ENCODE results near the gene MKI67.
A peak's percentile ranks its signal among the peaks of the same experiment; 100 is the strongest.
"Not testable (repeated sequence)": the region's sequence is repeated elsewhere in the genome, so short reads cannot be mapped to it uniquely, and the experiment has no call there.

Gene MKI67

GRCh38 chr10:128125944-128126764, at the start of gene MKI67:
Gene MKI67 (minus strand): TSS chr10:128126423. CDS start chr10:128125667, 756 bp downstream.
- H3K9me3 ChIP-seq (ENCODE audit: control insufficient read depth in 5 of 5, low read length in 5 of 5) = no peaks in the 10 kb centered on the region
- peaks cover 14 to 31% (median 20%) of the 10 kb centered on the region in 5 donors for H3K27me3 ChIP-seq (ENCODE audit: control insufficient read depth in 5 of 5, insufficient read depth in 4 of 5, low read length in 5 of 5)
- peak within 1 kb of the TSS; percentile 44 to 72 (median 58) for H3K4me3 ChIP-seq (ENCODE audit: low read depth in 1 of 5, low read length in 5 of 5)
- H3K27ac ChIP-seq (ENCODE audit: low read depth, low read length) = no peak within 1 kb of the TSS
- H3K4me1 ChIP-seq (ENCODE audit: control insufficient read depth in 5 of 5, insufficient read depth in 5 of 5, low read length in 5 of 5) = peaks cover 2 to 21% (median 15%) of the 10 kb centered on the region in 5 donors
- H3K9ac ChIP-seq (ENCODE audit: low read length in 5 of 5) = peak within 1 kb of the TSS in 1 of 5 donors; percentile 35
- H3K36me3 ChIP-seq (ENCODE audit: control insufficient read depth in 5 of 5, insufficient read depth in 5 of 5, low read length in 5 of 5) = no peaks in the 10 kb centered on the region

- Histone ChIP-seq H3K27ac (ENCODE audit: low read depth, low read length) (no peak overlapping the region), H3K9me3 (ENCODE audit: control insufficient read depth in 5 of 5, low read length in 5 of 5) (peaks cover 2 to 20% (median 13%) of the 10 kb centered on the region in 5 donors), H3K4me1 (ENCODE audit: control insufficient read depth in 5 of 5, insufficient read depth in 5 of 5, low read length in 5 of 5) (no peaks in the 10 kb centered on the region), H3K9ac (ENCODE audit: low read length in 5 of 5) (no peak overlapping the region), H3K4me3 (ENCODE audit: low read depth in 1 of 5, low read length in 5 of 5) (no peak overlapping the region), H3K27me3 (ENCODE audit: control insufficient read depth in 5 of 5, insufficient read depth in 4 of 5, low read length in 5 of 5) (peaks cover 0 to 6% (median 3%) of the 10 kb centered on the region in 5 donors), H3K36me3 (ENCODE audit: control insufficient read depth in 5 of 5, insufficient read depth in 5 of 5, low read length in 5 of 5) (no peaks in the 10 kb centered on the region)
Measured at GRCh38 chr10:128174581-128175559, 48.6 kb upstream of the MKI67 start.

GRCh38 chr10:128173386-128173785, 47.2 kb upstream of the MKI67 start:
- Histone ChIP-seq H3K9ac (ENCODE audit: low read length in 5 of 5) (no peak overlapping the region), H3K36me3 (ENCODE audit: control insufficient read depth in 5 of 5, insufficient read depth in 5 of 5, low read length in 5 of 5) (no peaks in the 10 kb centered on the region), H3K4me1 (ENCODE audit: control insufficient read depth in 5 of 5, insufficient read depth in 5 of 5, low read length in 5 of 5) (no peaks in the 10 kb centered on the region), H3K27ac (ENCODE audit: low read depth, low read length) (no peak overlapping the region), H3K4me3 (ENCODE audit: low read depth in 1 of 5, low read length in 5 of 5) (no peak overlapping the region), H3K9me3 (ENCODE audit: control insufficient read depth in 5 of 5, low read length in 5 of 5) (peaks cover 2 to 20% (median 13%) of the 10 kb centered on the region in 5 donors), H3K27me3 (ENCODE audit: control insufficient read depth in 5 of 5, insufficient read depth in 4 of 5, low read length in 5 of 5) (peaks cover 0 to 11% (median 7%) of the 10 kb centered on the region in 5 donors)

GRCh38 chr10:128172756-128173155, 46.5 kb upstream of the MKI67 start:
- no peak overlapping the region for H3K27ac ChIP-seq (ENCODE audit: low read depth, low read length)
- H3K27me3 ChIP-seq (ENCODE audit: control insufficient read depth in 5 of 5, insufficient read depth in 4 of 5, low read length in 5 of 5) = peaks cover 0 to 10% (median 6%) of the 10 kb centered on the region in 5 donors
- H3K4me3 ChIP-seq (ENCODE audit: low read depth in 1 of 5, low read length in 5 of 5) = no peak overlapping the region
- H3K9me3 ChIP-seq (ENCODE audit: control insufficient read depth in 5 of 5, low read length in 5 of 5) = peaks cover 2 to 20% (median 13%) of the 10 kb centered on the region in 5 donors
- H3K9ac ChIP-seq (ENCODE audit: low read length in 5 of 5) = no peak overlapping the region
- no peaks in the 10 kb centered on the region for H3K4me1 ChIP-seq (ENCODE audit: control insufficient read depth in 5 of 5, insufficient read depth in 5 of 5, low read length in 5 of 5)
- H3K36me3 ChIP-seq (ENCODE audit: control insufficient read depth in 5 of 5, insufficient read depth in 5 of 5, low read length in 5 of 5) = no peaks in the 10 kb centered on the region

GRCh38 chr10:128169811-128170379, 43.7 kb upstream of the MKI67 start:
- no peaks in the 10 kb centered on the region for H3K36me3 ChIP-seq (ENCODE audit: control insufficient read depth in 5 of 5, insufficient read depth in 5 of 5, low read length in 5 of 5)
- H3K4me1 ChIP-seq (ENCODE audit: control insufficient read depth in 5 of 5, insufficient read depth in 5 of 5, low read length in 5 of 5) = no peaks in the 10 kb centered on the region
- H3K27me3 ChIP-seq (ENCODE audit: control insufficient read depth in 5 of 5, insufficient read depth in 4 of 5, low read length in 5 of 5) = peaks cover 0 to 10% (median 6%) of the 10 kb centered on the region in 5 donors
- peaks cover 2 to 16% (median 10%) of the 10 kb centered on the region in 5 donors for H3K9me3 ChIP-seq (ENCODE audit: control insufficient read depth in 5 of 5, low read length in 5 of 5)
- no peak overlapping the region for H3K27ac ChIP-seq (ENCODE audit: low read depth, low read length)
- no peak overlapping the region for H3K9ac ChIP-seq (ENCODE audit: low read length in 5 of 5)
- H3K4me3 ChIP-seq (ENCODE audit: low read depth in 1 of 5, low read length in 5 of 5) = no peak overlapping the region

- H3K27ac ChIP-seq (ENCODE audit: low read depth, low read length) = no peak overlapping the region
- H3K36me3 ChIP-seq (ENCODE audit: control insufficient read depth in 5 of 5, insufficient read depth in 5 of 5, low read length in 5 of 5) = no peaks in the 10 kb centered on the region
- H3K27me3 ChIP-seq (ENCODE audit: control insufficient read depth in 5 of 5, insufficient read depth in 4 of 5, low read length in 5 of 5) = peaks cover 0 to 11% (median 6%) of the 10 kb centered on the region in 5 donors
- peaks cover 0 to 8% (median 0%) of the 10 kb centered on the region in 5 donors for H3K9me3 ChIP-seq (ENCODE audit: control insufficient read depth in 5 of 5, low read length in 5 of 5)
- H3K4me3 ChIP-seq (ENCODE audit: low read depth in 1 of 5, low read length in 5 of 5) = no peak overlapping the region
- no peaks in the 10 kb centered on the region for H3K4me1 ChIP-seq (ENCODE audit: control insufficient read depth in 5 of 5, insufficient read depth in 5 of 5, low read length in 5 of 5)
- no peak overlapping the region for H3K9ac ChIP-seq (ENCODE audit: low read length in 5 of 5)
Measured at GRCh38 chr10:128167926-128168520, 41.8 kb upstream of the MKI67 start.

- not testable (repeated sequence) for H3K4me1 ChIP-seq (ENCODE audit: control insufficient read depth in 5 of 5, insufficient read depth in 5 of 5, low read length in 5 of 5); H3K4me3 ChIP-seq (ENCODE audit: low read depth in 1 of 5, low read length in 5 of 5); H3K9ac ChIP-seq (ENCODE audit: low read length in 5 of 5); H3K9me3 ChIP-seq (ENCODE audit: control insufficient read depth in 5 of 5, low read length in 5 of 5); H3K27ac ChIP-seq (ENCODE audit: low read depth, low read length); H3K36me3 ChIP-seq (ENCODE audit: control insufficient read depth in 5 of 5, insufficient read depth in 5 of 5, low read length in 5 of 5)
- peaks cover 0 to 11% (median 6%) of the 10 kb centered on the region in 5 donors for H3K27me3 ChIP-seq (ENCODE audit: control insufficient read depth in 5 of 5, insufficient read depth in 4 of 5, low read length in 5 of 5)
Measured at GRCh38 chr10:128167123-128167522, 40.9 kb upstream of the MKI67 start.

GRCh38 chr10:128166151-128166550, 39.9 kb upstream of the MKI67 start:
- no peaks in the 10 kb centered on the region for H3K4me1 ChIP-seq (ENCODE audit: control insufficient read depth in 5 of 5, insufficient read depth in 5 of 5, low read length in 5 of 5)
- H3K36me3 ChIP-seq (ENCODE audit: control insufficient read depth in 5 of 5, insufficient read depth in 5 of 5, low read length in 5 of 5) = no peaks in the 10 kb centered on the region
- H3K9me3 ChIP-seq (ENCODE audit: control insufficient read depth in 5 of 5, low read length in 5 of 5) = no peaks in the 10 kb centered on the region
- no peak overlapping the region for H3K4me3 ChIP-seq (ENCODE audit: low read depth in 1 of 5, low read length in 5 of 5)
- peaks cover 0 to 19% (median 6%) of the 10 kb centered on the region in 5 donors for H3K27me3 ChIP-seq (ENCODE audit: control insufficient read depth in 5 of 5, insufficient read depth in 4 of 5, low read length in 5 of 5)
- H3K27ac ChIP-seq (ENCODE audit: low read depth, low read length) = no peak overlapping the region
- H3K9ac ChIP-seq (ENCODE audit: low read length in 5 of 5) = no peak overlapping the region

GRCh38 chr10:128165536-128165935, 39.3 kb upstream of the MKI67 start:
- no peaks in the 10 kb centered on the region for H3K9me3 ChIP-seq (ENCODE audit: control insufficient read depth in 5 of 5, low read length in 5 of 5)
- peaks cover 0 to 19% (median 6%) of the 10 kb centered on the region in 5 donors for H3K27me3 ChIP-seq (ENCODE audit: control insufficient read depth in 5 of 5, insufficient read depth in 4 of 5, low read length in 5 of 5)
- peaks cover 0 to 3% (median 0%) of the 10 kb centered on the region in 5 donors for H3K4me1 ChIP-seq (ENCODE audit: control insufficient read depth in 5 of 5, insufficient read depth in 5 of 5, low read length in 5 of 5)
- no peak overlapping the region for H3K4me3 ChIP-seq (ENCODE audit: low read depth in 1 of 5, low read length in 5 of 5)
- no peak overlapping the region for H3K9ac ChIP-seq (ENCODE audit: low read length in 5 of 5)
- no peaks in the 10 kb centered on the region for H3K36me3 ChIP-seq (ENCODE audit: control insufficient read depth in 5 of 5, insufficient read depth in 5 of 5, low read length in 5 of 5)
- no peak overlapping the region for H3K27ac ChIP-seq (ENCODE audit: low read depth, low read length)

Measured in subcutaneous abdominal adipose tissue (tissue), 5 donors.